Epithelial cell of proximal tubule (primary cell): ENCODE results near the gene MRPS15. TPM values are rescaled to one million over a fixed set of nuclear protein-coding genes. Genes with fewer than 3 reads are reported as not detected.

ENCODE experiments used
- DNase-seq: peaks from one replicate; pipeline ENCODE4 v3.0.0-alpha.2; 2011; ENCODE audit warnings: low read depth
- H3K4me3 ChIP-seq: 2 replicates; pipeline ENCODE4 v1.5.1; 2011; ENCODE audit warnings: low read depth, mild to moderate bottlenecking, low read length
- total RNA-seq: library from RNA; depleted of rRNA; stranded (reverse); fragments of >200 nt; gene quantifications from 2 replicates; pipeline ENCODE4 v1.2.3, GENCODE V29; 2015
- TF ChIP-seq, protein P1 (sequence below): conservative IDR thresholded peaks from 2 replicates; pipeline ENCODE4 v1.5.1; 2012; ENCODE audit warnings: low read depth, mild to moderate bottlenecking, low read length

The MRPS15 gene
- total RNA-seq, 1 donor from 2014 or later, result 94.7 TPM

DNA sequence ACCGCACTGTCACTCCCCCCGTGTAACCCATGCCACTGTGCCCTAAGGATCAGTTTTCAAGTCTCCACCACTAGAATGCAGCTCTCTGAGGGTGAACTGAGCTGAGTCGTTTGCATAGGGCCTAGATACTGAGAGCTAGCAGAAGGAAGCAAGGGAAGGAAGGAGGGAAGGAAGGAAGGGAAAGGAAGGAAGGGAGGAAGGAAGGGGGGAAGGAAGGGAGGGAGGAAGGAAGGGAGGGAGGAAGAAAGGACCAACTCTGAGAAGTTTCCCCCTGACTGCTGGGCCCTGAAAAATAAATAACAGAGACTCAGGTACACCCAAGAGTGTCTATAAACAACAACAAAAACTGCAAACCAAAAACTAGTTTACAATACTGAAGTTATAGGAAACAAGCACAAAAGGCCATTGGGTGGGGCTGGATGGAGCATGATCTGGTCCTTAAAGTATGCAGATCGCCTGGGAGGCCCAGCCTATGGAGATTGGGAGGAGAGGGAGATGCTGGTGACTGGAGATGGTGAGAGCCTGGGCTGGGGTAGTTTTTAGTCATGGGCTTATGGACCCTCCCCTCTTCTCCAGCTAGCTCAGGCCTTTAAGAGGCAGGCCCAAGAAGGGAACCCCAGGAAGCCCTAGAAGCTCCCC is 1.7 kb upstream of the MRPS15 start:
- TF ChIP-seq, protein P1, sequence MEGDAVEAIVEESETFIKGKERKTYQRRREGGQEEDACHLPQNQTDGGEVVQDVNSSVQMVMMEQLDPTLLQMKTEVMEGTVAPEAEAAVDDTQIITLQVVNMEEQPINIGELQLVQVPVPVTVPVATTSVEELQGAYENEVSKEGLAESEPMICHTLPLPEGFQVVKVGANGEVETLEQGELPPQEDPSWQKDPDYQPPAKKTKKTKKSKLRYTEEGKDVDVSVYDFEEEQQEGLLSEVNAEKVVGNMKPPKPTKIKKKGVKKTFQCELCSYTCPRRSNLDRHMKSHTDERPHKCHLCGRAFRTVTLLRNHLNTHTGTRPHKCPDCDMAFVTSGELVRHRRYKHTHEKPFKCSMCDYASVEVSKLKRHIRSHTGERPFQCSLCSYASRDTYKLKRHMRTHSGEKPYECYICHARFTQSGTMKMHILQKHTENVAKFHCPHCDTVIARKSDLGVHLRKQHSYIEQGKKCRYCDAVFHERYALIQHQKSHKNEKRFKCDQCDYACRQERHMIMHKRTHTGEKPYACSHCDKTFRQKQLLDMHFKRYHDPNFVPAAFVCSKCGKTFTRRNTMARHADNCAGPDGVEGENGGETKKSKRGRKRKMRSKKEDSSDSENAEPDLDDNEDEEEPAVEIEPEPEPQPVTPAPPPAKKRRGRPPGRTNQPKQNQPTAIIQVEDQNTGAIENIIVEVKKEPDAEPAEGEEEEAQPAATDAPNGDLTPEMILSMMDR, result no peak
- no peak for DNase-seq
- no peak overlapping the region for H3K4me3 ChIP-seq

- H3K4me3 ChIP-seq, result peak overlapping the region; percentile 87
- no peak for DNase-seq
- TF ChIP-seq, protein P1, result no peak
Observed at GRCh38 chr1:36464605-36465393, 615 bp upstream of the MRPS15 start.

GRCh38 chr1:36463463-36463802 is 751 bp downstream of the MRPS15 start:
- peak overlapping the region; percentile 87 for H3K4me3 ChIP-seq
- DNase-seq, result no peak
- TF ChIP-seq, protein P1, result no peak

DNA sequence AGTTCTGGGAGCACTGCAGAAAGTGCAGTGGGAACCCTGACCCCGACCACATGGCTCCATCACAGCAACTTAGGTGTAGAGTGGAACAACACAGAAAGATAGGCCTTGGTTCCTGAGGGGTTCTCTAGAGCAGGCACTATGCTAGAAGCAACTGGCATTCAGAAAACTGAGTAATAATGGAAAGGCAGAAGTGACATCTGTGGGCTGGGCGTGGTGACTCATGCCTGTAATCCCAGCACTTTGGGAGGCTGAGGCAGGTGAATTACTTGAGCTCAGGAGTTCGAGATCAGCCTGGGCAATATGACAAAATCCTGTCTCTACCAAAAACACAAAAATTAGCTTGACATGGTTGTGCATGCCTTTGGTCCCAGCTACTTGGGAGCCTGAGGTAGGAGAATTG is 5.3 kb downstream of the MRPS15 start:
- no peak overlapping the region for H3K4me3 ChIP-seq
- TF ChIP-seq, protein P1, result no peak
- DNase-seq, result no peak

DNA sequence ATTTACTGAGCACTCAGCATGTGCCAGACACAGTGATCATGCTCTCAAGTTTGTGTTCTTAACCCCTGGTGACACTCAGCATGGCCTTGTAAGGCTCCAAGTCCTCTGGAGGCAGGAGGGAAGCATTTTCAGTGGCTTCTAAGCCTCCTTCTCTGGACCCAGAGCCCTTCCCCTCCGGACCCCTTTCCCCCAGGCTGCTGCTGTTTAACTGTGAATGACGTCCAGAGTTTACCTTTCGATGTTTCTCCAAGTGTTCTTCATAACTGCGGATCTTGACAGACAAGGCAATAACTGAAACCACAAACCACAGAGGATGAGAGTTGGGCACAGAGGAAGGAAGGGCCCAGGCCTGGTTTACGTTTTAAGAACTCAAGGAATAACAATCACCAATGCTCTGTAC is 6.5 kb downstream of the MRPS15 start:
- H3K4me3 ChIP-seq, result no peak overlapping the region
- TF ChIP-seq, protein P1, result no peak
- DNase-seq, result no peak

DNA sequence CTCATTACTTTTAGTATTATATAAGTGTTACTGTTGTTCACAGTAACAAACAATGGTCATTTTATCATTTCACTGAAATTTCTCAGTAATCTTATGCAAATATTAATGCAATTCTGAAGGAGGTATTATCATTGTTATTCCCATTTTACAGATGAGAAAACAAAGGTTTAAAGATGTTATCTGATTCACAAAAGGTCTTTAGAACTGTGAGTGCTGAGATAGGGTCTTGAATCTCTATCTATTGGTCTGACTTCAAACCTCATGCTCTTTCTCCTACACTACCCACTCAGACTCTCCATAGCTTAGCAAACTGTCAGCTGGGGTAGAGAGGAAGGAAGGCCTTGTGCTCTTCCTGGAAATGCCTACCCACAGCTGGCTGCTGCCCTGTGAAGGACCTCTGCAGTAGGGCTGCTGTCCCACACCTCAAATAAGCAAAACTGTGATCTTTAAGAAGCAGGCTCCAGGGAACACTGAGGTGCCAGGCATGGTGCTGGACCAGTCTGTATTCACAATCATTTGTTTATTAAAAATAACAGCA is 7.7 kb downstream of the MRPS15 start:
- DNase-seq, result no peak
- TF ChIP-seq, protein P1, result no peak
- no peak overlapping the region for H3K4me3 ChIP-seq
